HG03064 (cell line): ENCODE measurements around the gene PYROXD2.
A peak's percentile ranks its signal among the peaks of the same experiment; 100 is the strongest.

Source experiments
- ATAC-seq: cut with Tn5 transposase; IDR thresholded peaks from one replicate; pipeline ENCODE4 v1.9.1; 2021; ENCODE audit warnings: low read depth; ENCODE audit not compliant: unreplicated experiment

PYROXD2 gene

DNA sequence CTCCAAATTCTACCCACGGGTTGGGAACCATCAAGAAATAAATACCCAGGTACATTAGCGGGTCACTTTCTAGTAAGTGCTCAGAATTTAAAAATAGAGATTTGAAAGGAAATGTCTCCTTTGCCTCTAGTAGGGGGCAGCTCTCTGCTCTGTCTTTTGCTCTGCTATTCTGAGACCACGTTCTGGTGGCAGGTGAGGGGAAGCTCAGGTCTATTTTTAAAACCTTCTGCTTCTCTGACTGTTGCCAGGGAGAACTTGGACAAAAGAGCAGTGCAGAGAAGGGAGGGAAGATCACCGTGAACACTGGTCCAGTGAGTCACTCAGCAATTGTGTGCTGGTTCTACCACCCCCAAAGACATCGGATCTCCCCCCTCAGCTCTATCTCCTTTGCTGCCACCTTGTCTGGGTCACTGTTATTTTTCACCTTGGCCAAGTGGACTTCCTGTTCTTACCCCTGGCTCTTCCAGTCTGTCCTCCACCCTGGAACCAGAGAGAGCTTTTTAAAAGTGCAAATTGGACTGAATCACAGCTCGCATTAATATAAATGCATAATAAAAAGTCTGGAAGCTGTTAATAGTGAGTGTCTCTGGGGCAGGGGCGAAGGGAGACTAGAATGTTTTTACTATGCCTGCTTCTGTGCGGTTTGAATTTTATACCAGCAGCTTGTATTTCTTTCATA is 74.6 kb downstream of the PYROXD2 start:
- peak; percentile 49 for ATAC-seq

GRCh38 chr10:98339799-98340198 is 75.2 kb downstream of the PYROXD2 start:
- ATAC-seq: peak; percentile 93

GRCh38 chr10:98338896-98339295 is 76.1 kb downstream of the PYROXD2 start:
- ATAC-seq: no peak

DNA sequence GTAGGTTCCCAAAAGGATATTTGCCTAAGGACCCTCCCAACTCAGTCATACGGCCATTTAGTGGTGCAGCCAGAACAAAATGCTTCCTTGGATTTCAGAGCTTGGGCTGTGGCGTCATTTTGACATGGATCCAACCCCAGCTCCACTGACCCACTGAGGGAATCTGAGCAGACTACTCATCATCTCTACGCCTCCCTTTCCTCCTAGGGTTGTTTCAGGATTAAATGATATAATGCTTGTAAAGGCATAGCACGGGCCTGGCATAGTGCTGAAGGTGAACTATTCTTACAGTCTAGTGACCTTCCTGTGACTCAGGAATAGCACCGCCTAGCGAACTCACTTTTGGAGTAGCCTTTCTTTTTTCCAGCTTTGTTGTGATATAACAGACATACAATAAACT is 76.7 kb downstream of the PYROXD2 start:
- ATAC-seq: no peak

- ATAC-seq: no peak
Observed at GRCh38 chr10:98337484-98337883, 77.5 kb downstream of the PYROXD2 start.
